ENCODE data around the gene TMEM72.

The TMEM72 gene

DNA sequence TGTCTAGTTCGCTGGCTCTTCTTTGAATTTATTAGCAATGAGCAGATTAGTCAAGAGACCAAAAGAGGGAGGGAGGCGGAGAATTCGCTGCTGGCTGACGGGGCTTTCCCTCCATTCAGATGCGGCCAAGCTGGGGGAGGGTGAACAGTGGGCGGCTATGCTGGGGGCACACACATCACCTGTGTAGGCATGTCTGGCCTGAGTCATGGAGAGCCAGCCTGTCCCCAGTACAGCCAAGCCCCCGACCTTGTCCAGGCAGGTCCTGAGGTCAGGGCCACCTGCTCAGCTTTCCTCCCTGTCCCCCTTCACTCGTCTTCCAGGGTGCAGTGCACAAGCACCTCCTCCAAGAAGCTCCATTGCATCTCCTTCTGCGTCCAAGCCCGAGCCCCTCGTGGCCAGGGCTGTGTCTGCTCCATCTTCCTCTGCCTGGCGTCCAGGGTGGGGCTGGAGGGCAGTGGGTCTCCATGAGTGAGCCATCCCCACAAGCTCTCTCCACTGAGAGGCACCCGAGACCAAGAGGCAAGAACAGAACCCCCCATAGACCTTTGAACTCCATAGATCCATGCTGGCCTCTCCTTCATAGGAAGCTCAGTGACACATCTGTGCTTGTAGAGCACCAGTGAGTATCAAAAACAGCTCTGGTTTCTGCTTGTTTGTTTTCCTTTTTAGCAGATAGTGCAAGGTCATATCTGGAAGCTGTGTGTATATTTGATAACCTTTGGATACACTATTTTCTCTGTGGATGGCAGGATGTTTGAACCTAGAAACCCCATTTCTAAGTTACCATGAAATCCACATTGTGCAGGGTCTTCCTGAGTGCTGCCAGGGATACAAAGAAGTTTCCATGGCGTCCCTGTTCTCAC lies 69.4 kb downstream of the TMEM72 start:
- no peak for DNase-seq (ENCODE audit: low read depth)

DNA sequence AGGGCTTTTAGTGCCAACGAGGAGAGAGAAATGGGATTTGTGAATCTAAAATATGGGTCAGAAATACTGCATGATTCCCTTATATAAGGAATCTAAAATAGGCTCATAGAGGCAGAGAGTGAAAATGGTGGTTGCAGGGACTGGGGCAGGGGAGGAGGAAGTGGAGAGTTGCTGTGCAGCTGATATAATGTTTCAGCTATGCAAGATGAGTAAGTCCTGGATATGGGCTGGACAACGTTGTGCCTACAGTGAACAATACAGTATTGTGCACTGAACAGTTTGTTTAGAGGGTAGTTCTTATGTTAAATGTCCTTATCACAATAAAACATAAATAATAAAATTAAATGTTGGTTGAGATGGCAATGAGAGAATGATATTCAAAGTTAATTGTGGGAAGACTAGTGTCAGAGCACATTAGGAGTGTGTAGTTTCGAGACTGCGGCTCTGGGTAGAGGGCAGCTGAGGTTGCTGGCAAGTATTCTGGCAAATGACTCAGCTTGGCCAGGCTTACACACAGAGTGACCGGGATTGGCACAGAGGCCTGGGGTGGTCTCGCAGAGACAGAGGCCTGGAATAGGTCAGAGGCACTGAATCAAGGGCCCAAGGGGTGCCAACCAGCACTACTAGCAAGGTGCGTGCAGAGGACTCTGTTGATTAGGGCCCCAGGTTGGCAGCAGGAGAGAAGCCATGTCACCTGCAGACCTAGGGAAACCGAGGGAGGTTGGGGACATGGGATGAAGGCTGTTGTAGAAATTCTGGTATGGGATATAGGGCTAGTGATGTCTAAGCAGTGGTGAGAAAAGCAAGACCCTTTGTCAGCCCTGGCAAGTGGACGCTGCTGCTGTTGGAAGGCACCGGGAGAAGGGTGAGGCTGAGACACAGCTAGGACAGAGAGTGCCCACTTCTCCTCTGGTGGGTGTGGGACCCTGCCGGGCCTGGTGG lies 70.3 kb downstream of the TMEM72 start:
- DNase-seq (ENCODE audit: low read depth) = no peak

- no peak for DNase-seq (ENCODE audit: low read depth)
These were observed 71.0 kb downstream of the TMEM72 start for GRCh38 chr10:44982114-44982460.

DNA sequence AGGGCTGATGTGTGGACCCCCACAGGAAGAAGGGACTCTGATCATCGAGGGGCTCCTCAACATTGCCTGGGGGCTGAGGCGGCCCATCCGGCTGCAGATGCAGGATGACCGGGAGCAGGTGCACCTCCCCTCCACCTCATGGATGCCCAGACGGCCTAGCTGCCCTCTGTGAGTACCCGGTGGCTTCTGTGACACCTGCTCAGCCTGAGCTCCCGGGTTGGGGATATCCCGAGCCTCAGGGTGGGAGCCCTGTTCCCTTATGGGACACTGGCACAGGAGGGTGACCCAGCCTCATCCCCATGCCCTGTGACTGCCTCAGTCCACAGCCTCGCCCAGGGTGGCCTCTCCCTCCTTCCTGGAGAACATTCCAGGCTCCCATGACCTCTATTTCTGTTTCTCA lies 71.4 kb downstream of the TMEM72 start:
- DNase-seq (ENCODE audit: low read depth) = no peak

DNA sequence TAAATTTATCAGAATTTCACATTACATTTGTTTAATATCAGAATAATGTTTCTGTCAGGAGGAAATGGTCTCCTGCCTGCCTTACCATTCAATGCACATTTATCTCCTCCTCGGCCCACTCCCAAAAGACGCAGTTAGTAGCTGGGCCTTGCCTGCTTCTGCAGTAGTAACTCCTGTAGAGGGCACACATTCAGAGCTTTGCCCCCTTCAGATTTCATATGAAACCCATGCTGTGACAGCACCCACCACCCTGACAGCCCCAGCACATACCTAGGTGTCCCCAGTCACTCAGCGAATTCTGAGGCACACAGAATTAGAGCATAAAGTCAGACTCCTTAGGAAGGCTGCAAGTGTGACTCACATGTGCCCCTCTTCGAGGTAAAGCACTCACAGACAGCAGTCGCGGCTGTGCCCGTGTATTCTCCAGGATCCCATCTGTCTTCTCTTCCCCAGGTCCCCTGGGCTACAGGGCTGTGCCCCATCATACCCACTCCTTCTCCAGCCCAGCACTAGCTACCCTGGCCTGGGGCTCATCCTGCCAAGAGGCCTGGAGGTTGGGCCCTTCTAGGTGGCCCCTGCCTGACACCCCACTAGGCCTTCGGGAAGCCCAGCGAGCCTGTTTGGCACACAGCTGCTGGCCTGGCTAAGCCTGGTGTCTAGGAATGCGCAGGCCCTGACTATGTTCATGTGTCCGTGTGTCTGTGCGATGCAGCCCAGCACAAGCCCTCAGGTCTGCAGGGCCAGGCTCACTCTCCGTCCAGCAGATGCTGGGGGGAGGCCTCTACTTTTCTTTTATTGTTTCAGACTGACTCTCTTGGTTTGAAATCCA lies 72.1 kb downstream of the TMEM72 start:
- DNase-seq (ENCODE audit: low read depth) = no peak

DNA sequence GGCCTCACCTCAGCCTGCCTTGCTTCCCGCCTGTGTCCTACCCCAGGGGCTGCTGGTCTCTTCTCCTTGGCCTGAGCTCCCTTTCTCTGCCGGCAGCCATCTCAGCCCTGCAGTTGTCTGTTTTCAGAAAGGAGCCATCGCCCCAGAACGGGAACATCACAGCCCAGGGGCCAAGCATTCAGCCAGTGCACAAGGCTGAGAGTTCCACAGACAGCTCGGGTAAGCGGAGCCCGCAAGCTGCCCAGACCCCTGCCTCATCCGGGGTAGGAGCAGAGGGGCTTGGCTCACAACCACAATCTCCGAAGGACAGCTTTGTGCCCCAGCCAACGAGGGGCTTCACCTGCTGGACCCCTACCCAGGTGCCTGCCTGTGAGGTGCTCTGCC lies 72.8 kb downstream of the TMEM72 start:
- DNase-seq (ENCODE audit: low read depth) = no peak

DNA sequence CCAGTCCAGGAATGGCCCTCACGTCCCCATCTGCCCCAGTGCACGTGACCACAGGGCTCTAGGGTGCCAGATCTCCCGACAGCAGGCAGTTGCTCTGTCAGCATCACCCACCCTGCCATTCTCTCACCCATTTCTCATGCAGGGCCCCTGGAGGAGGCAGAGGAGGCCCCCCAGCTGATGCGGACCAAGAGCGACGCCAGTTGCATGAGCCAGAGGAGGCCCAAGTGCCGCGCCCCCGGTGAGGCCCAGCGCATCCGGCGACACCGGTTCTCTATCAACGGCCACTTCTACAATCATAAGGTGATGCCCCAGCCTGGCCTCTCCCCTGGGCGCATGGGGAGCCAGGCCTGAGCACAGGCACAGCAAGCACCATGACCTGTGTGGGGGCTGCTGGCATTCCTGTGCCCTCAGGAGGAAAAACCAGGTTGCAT lies 73.5 kb downstream of the TMEM72 start:
- no peak for DNase-seq (ENCODE audit: low read depth)

DNA sequence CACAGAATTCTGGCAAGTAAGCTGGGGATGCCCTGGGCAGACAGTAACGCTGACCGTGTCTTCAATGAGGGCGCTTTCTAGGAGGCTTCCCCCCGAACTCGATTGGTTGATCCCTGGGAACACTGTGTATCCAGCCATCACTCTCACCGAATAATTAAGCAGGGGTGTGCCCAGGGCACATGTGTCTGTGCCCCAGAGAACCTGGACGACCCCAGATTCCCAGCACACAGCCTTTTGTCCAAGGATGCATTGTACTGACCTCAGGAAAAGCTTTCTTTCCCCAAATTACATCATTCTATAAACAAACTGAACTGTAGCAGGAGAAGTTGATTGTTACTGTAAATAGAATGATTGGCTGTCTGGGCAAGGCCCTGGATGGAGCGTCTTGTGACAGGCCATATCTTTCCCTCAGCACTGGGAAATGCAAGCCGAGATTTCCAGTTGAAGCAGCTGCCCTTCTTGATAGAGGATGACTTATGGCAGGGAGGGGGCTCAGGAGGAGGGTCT lies 74.1 kb downstream of the TMEM72 start:
- no peak for DNase-seq (ENCODE audit: low read depth)

DNA sequence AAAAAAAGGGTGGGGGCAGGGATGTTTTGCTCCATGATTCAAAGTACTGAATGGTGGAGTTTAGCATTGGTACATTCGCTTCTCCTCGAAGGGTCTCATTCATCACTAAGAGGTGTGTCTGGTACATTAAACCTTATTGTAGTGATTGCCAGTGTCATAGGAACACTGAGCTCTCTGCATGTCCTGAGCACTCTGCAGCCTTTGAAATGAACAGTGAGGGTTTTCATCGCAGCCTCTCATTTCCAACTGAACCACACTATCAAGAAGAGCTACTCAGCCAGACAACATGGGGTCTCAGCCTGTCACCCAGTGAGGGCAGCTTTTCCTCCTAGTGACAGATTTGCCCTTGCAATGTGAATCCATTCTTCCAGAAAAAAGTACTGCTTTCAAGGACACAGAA lies 75.0 kb downstream of the TMEM72 start:
- no peak for DNase-seq (ENCODE audit: low read depth)

All from activated T-cell treated with anti-CD3 and anti-CD28 coated beads for 24 hours (primary cell).